Neural cell (in vitro differentiated cells): ENCODE results near the gene MYBPHL.

Experiments
- CTCF ChIP-seq: fragments of 450-650 bp; IDR thresholded peaks from 2 replicates; pipeline ENCODE4 v1.5.1; 2014; ENCODE audit warnings: antibody characterized with exemption, mild to moderate bottlenecking, moderate library complexity; ENCODE audit not compliant: poor library complexity, severe bottlenecking
- MXI1 ChIP-seq: fragments of 450-650 bp; conservative IDR thresholded peaks from 2 replicates; pipeline ENCODE4 v1.6.1; 2014; ENCODE audit warnings: antibody characterized with exemption, mild to moderate bottlenecking; ENCODE audit not compliant: poor library complexity, severe bottlenecking

- TF ChIP-seq CTCF (no peak), MXI1 (no peak)
These were observed 36.0 kb downstream of the MYBPHL start for GRCh38 chr1:109270623-109271317.
